ENCODE measurements around the gene SEMA6B.

- TF ChIP-seq CTCF (IDR thresholded peaks at IDR 0.05) (no peak), POLR2A (IDR thresholded peaks at IDR 0.05) (no peak), POLR2AphosphoS5 (IDR thresholded peaks at IDR 0.05) (no peak)
Observed at GRCh38 chr19:4584670-4585460, 25.4 kb upstream of the SEMA6B start.
